Colonic mucosa (tissue), 4 donors: Measurements from ENCODE around the gene EXOC3L4. TPM values are rescaled to one million over a fixed set of nuclear protein-coding genes. Genes with fewer than 3 reads are reported as not detected.
A peak's percentile ranks its signal among the peaks of the same experiment; 100 is the strongest.

ENCODE experiments used
- DNase-seq: peaks from one replicate; pipeline ENCODE4 v3.0.0-alpha.2; 2020
- H3K27ac ChIP-seq: fragments of 200-600 bp; one replicate; pipeline ENCODE4 v1.8.0; 2021
- H3K27me3 ChIP-seq: fragments of 200-600 bp; one replicate; pipeline ENCODE4 v1.8.0; 2021
- H3K36me3 ChIP-seq: fragments of 200-600 bp; one replicate; pipeline ENCODE4 v1.8.0; 2021
- H3K4me1 ChIP-seq: fragments of 200-600 bp; one replicate; pipeline ENCODE4 v1.8.0; 2021; ENCODE audit warnings: mild to moderate bottlenecking
- H3K4me3 ChIP-seq: fragments of 200-600 bp; one replicate; pipeline ENCODE4 v1.8.0; 2021
- H3K9ac ChIP-seq, 2 donors: one replicate each; pipeline ENCODE4 v1.7.0; 2013; ENCODE audit warnings: control low read depth in 2 of 2, low read depth in 2 of 2, low read length in 2 of 2
- H3K9me3 ChIP-seq: fragments of 200-600 bp; one replicate; pipeline ENCODE4 v1.8.0; 2021
- CTCF ChIP-seq: fragments of 200-600 bp; IDR thresholded peaks from one replicate; pipeline ENCODE4 v1.8.0; 2022; ENCODE audit warnings: antibody characterized with exemption, mild to moderate bottlenecking
- intact Hi-C: fragments of 100-400 bp; cut with DNase I; formaldehyde crosslinking; loops from one replicate; pipeline ENCODE4 v1.14.1; 2022
- total RNA-seq, 2 donors: library from RNA; stranded (reverse); fragmentation: NEBNext Ultra II Directional in 1 of 2; extraction: Animal tissue kit (Norgen Biotek cat#: 25700) in 1 of 2; gene quantifications; one replicate each; pipeline ENCODE4 v1.2.1, GENCODE V29; 2021
- donor health status: healthy.
- donor health status: DM: no; HTN: no; CAD: no.
- donor health status: DM: no; HTN: no; CAD: no.

The EXOC3L4 gene
- total RNA-seq, 2 donors from 2014 or later: 11.3 to 15.6 TPM

GRCh38 chr14:103138301-103139131 lies 44.0 kb downstream of the EXOC3L4 start:
- Histone ChIP-seq H3K4me3 (no peak overlapping the region), H3K36me3 (no peaks in the 10 kb centered on the region), H3K27me3 (peaks cover 11% of the 10 kb centered on the region), H3K9ac (peak overlapping the region in 1 of 2 donors; percentile 9), H3K9me3 (no peaks in the 10 kb centered on the region), H3K4me1 (peaks cover 6% of the 10 kb centered on the region), H3K27ac (no peak overlapping the region)
- TF ChIP-seq CTCF: no peak
- DNase-seq: no peak
- intact Hi-C loops: no loop called here

GRCh38 chr14:103139132-103140025 lies 44.9 kb downstream of the EXOC3L4 start:
- H3K27ac ChIP-seq: no peak overlapping the region
- DNase-seq: no peak
- no peak overlapping the region for H3K4me3 ChIP-seq
- intact Hi-C loops: loop anchor here (5.0 kb wide), 1 partner anchor 32 kb away; no protein-coding TSS in a partner anchor
- H3K27me3 ChIP-seq: peaks cover 11% of the 10 kb centered on the region
- no peak for TF ChIP-seq CTCF
- no peaks in the 10 kb centered on the region for H3K9me3 ChIP-seq
- no peaks in the 10 kb centered on the region for H3K36me3 ChIP-seq
- peaks cover 6% of the 10 kb centered on the region for H3K4me1 ChIP-seq
- peak overlapping the region in 1 of 2 donors; percentile 9 for H3K9ac ChIP-seq

GRCh38 chr14:103140316-103141109 lies 46.0 kb downstream of the EXOC3L4 start:
- no peak for DNase-seq
- Histone ChIP-seq H3K4me3 (no peak overlapping the region), H3K4me1 (peaks cover 6% of the 10 kb centered on the region), H3K27me3 (peaks cover 11% of the 10 kb centered on the region), H3K9me3 (no peaks in the 10 kb centered on the region), H3K27ac (no peak overlapping the region), H3K36me3 (no peaks in the 10 kb centered on the region), H3K9ac (no peak overlapping the region)
- TF ChIP-seq CTCF: no peak
- intact Hi-C loops: loop anchor here (5.0 kb wide), 1 partner anchor 33 kb away; no protein-coding TSS in a partner anchor

- DNase-seq: peak; percentile 53
- H3K27me3 ChIP-seq: peaks cover 11% of the 10 kb centered on the region
- no peak overlapping the region for H3K9ac ChIP-seq
- H3K36me3 ChIP-seq: no peaks in the 10 kb centered on the region
- no peak overlapping the region for H3K4me3 ChIP-seq
- intact Hi-C loops: loop anchor here (5.0 kb wide), 1 partner anchor 34 kb away; no protein-coding TSS in a partner anchor
- H3K27ac ChIP-seq: no peak overlapping the region
- no peaks in the 10 kb centered on the region for H3K9me3 ChIP-seq
- H3K4me1 ChIP-seq: peaks cover 6% of the 10 kb centered on the region
- peak; percentile 35 for TF ChIP-seq CTCF
Measured at GRCh38 chr14:103141117-103141796, 46.7 kb downstream of the EXOC3L4 start.
